GM19395 (cell line): ENCODE data around the gene BPI.
"Not testable (repeated sequence)": the region's sequence is repeated elsewhere in the genome, so short reads cannot be mapped to it uniquely, and the experiment has no call there.

Source experiments
- ATAC-seq: cut with Tn5 transposase; IDR thresholded peaks from one replicate; pipeline ENCODE4 v1.9.1; 2021; ENCODE audit warnings: mild to moderate bottlenecking, moderate library complexity; ENCODE audit not compliant: unreplicated experiment

The BPI gene

GRCh38 chr20:38277691-38278090 lies 26.3 kb upstream of the BPI start:
- ATAC-seq = no peak

GRCh38 chr20:38278131-38278530 lies 25.8 kb upstream of the BPI start:
- ATAC-seq = no peak

GRCh38 chr20:38278763-38279162 lies 25.2 kb upstream of the BPI start:
- no peak for ATAC-seq

GRCh38 chr20:38281176-38281915 lies 22.6 kb upstream of the BPI start:
- not testable (repeated sequence) for ATAC-seq

- no peak for ATAC-seq
Measured at GRCh38 chr20:38283236-38283635, 20.7 kb upstream of the BPI start.

GRCh38 chr20:38284066-38284650 lies 19.8 kb upstream of the BPI start:
- ATAC-seq = not testable (repeated sequence)

- ATAC-seq = no peak
Measured at GRCh38 chr20:38284893-38285444, 19.0 kb upstream of the BPI start.

GRCh38 chr20:38286586-38287531 lies 17.1 kb upstream of the BPI start:
- ATAC-seq = no peak

- no peak for ATAC-seq
Measured at GRCh38 chr20:38290829-38291814, 12.8 kb upstream of the BPI start.

- ATAC-seq = no peak
Measured at GRCh38 chr20:38291966-38292365, 12.0 kb upstream of the BPI start.

- no peak for ATAC-seq
Measured at GRCh38 chr20:38293491-38294065, 10.4 kb upstream of the BPI start.

- ATAC-seq = no peak
Measured at GRCh38 chr20:38294076-38294591, 9.8 kb upstream of the BPI start.

- no peak for ATAC-seq
Measured at GRCh38 chr20:38295811-38296210, 8.1 kb upstream of the BPI start.

- ATAC-seq = no peak
Measured at GRCh38 chr20:38296433-38296832, 7.5 kb upstream of the BPI start.

- no peak for ATAC-seq
Measured at GRCh38 chr20:38297916-38298674, 5.9 kb upstream of the BPI start.

- no peak for ATAC-seq
Measured at GRCh38 chr20:38298768-38299288, 5.1 kb upstream of the BPI start.

- no peak for ATAC-seq
Measured at GRCh38 chr20:38299963-38300362, 4.0 kb upstream of the BPI start.

- no peak for ATAC-seq
Measured at GRCh38 chr20:38300438-38300837, 3.5 kb upstream of the BPI start.

- ATAC-seq = no peak
Measured at GRCh38 chr20:38301309-38301708, 2.6 kb upstream of the BPI start.
